Stimulated activated naive CD4-positive, alpha-beta T cell treated with Interleukin-2 at 50 U/mL for 16 hours (primary cell): ENCODE data around the gene GPR35.

Experiments used
- DNase-seq: peaks from one replicate; lab custom pipeline; 2025; lab: John Stamatoyannopoulos, UW

GPR35 gene

DNA sequence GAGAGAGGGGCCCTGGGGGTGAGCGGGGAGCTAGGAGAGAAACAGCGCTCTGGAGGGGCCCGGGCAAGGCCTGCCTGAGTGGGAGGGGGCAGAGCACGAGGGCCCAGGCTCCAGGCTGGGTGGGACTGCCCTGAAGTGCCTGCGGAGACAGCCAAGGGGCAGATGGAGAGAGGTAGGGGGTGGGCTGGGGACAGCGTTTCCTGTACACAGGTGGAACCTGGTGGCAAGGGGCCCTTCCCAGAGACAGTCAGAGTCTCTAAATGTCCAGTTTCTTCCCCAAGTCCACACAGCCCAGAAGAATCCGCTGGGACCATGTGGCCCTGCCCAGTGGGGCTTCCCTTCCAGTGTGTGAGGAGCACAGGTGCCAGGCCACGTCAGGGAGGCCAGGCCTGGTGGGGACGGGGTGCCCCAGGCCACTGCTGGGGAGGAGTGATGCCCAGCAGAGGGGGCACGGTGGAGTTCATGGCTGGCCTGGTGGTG, 1.7 kb upstream of the GPR35 start:
- no peak for DNase-seq

DNA sequence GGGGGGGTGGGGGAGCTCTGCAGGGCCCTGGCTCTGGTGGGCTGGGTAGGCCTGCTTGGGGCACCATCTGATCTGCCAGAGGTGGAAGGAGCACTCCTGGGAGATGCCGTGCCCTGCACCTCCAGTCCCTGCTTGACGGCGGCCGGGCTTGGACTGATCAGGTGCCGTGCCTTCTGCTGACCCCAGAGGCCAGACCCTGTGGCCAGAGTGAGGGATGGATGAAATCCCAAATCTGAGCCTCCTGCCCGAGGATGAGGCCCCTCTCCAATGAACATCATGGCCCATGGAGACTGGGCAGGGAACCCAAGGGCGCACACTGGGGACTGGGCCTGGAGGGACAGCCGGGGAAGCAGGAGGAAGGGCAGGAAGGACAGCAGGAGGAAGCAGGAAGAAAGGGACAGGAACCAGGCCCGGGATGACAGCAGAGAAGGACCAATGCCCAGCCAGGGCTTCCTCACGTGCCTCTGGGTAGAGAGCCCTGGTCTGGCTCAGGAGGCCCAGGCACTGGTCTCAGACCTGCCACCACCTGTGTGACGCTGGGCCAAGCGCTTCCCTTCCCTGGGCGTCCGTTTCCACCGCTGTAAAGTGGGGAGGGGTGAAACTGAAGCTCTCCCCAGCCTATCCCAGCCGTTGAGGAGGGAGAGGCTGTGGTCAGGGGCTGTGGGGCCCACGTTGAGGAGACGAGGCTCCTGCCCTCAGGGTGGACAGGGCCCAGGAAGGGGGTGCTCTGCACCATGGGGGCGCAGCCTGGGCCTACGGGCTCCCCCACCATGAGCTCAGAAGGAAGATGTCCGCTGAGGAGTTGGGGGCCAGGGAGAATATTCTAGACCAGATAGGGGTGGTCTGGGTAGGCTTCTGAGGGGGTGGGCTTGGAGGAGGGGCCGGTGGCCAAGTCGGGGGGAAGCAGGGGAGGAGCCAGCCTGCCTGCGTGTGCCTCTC, 1.0 kb upstream of the GPR35 start:
- DNase-seq: no peak

DNA sequence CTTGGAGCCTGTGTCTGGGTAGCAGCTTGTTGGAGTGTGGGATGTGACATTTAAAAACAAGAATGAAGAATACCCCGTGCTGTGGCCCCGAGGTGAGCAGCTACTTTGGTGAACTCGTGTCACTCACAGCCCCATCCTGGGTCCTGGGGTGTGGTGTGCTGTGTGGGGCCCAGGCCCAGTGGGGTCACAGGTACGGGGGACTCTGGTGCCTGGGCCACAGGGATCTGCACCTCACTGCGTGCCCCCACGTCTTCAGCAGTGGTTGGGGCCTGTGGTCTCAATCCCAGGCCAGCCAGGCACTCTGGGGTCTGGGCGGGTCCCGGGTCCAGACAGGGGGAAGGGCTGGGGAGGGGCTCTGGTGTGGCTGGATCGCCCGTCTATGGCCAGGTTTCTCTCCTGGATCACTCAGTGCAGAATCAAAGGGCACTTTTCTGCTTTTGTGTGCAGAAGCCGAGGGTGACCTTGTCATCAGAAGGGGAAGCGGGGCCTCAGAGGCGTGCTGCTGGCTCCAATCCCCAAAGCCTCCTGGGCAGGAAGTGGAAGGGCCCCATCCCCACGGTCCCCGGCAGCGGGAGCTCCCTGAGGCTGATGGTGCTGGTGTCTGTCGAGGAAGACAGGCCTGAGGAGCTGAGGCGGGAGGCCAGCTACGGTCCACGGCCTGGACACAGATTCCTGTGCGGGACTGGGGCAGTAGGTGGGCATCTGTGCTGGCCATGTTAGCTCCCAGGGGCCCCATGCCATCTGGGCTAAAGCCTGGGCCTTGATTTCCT, 1.4 kb downstream of the GPR35 start:
- no peak for DNase-seq

DNA sequence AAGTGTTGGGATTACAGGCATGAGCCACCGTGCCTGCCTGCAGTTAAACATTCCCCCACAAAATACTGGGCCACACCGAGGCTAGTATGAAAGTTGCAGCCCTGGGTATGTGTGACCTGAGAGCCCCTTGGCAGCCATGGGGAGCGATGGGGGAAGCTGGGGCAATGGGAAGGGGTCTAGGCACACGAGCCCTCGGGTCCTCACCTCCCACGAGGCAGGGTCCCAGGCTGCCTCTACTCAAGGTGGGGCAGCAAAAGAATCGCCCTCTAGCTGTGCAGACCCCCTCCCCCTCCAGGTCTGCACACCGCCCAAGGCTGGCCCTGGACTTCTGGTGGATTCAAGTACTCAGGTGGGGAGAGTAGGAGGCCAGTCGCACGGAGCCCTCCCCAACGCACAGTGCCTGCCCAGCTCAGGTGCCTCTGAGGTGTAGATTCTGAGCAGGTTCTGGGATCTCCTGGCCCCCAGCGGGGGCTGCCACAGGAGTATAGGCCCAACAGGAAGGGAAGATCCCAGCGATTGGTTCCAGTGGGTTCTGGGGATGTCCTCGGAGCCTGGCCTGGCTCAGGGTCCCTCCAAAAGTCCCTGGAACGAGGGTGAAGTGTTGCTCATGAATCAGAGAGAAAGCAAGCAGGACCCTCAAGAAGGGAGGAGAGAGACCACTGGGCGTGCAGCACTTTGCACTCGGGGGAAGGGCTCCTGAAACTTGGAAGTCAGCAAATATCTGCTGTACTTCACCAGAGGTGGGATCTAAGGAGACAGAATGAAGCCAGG, 2.6 kb downstream of the GPR35 start:
- no peak for DNase-seq

DNA sequence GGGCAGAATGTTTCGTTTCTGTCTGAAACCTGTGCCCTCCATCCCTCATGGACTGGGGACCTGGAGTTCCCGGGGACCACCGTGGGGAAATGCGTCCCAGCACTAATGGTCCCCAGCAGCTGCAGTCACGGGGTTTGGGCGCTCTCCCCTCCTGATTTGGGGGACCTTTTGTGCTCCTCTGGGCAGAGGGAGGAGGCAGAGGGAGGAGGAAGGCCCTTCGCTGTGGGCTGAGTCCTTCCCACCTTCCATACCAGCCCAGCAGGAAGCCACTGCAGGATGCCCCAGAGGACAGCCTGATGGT, 3.2 kb downstream of the GPR35 start:
- no peak for DNase-seq

DNA sequence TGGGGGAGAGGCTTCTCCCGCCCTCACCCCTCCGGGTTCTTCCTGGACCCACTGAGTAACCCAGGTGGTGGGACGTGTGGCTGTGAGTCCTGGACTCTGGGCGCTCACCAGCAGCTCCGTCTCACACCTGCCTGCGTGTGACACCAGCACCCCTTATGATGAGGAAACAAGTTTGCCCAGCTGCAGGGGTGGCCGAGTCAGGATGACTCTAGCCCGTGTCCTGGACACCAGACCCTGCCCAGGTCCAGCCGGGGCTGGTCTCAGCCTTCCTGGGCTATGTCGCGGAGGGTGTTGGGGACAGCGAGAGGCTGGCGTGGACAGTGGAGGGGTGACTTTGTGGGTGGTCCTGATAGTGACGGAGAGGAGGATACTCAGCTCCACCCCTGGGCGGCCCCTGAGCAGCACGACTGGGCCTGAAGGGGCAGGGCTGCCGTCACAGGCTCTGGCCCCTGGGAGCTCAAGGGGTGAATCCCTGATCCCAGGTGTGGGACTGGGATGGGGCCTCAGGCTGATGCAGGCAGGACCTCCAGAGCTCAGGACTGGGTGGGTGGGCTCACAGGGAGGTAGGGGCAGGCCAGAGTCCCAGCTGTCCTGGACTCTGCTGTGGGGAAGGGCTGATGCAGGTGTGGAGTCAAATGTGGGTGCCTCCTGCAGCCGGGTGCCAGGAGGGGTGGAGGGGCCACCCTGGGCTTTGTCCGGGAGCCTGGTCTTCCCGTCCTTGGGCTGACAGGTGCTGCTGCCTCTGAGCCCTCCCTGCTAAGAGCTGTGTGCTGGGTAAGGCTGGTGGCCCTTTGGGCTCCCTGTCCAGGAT, 3.7 kb downstream of the GPR35 start:
- DNase-seq: no peak

DNA sequence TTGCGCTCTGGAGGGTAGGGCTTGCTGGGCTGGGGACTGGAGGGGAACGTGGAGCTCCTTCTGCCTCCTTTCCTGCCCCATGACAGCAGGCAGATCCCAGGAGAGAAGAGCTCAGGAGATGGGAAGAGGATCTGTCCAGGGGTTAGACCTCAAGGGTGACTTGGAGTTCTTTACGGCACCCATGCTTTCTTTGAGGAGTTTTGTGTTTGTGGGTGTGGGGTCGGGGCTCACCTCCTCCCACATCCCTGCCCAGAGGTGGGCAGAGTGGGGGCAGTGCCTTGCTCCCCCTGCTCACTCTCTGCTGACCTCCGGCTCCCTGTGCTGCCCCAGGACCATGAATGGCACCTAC, 4.3 kb downstream of the GPR35 start:
- no peak for DNase-seq

DNA sequence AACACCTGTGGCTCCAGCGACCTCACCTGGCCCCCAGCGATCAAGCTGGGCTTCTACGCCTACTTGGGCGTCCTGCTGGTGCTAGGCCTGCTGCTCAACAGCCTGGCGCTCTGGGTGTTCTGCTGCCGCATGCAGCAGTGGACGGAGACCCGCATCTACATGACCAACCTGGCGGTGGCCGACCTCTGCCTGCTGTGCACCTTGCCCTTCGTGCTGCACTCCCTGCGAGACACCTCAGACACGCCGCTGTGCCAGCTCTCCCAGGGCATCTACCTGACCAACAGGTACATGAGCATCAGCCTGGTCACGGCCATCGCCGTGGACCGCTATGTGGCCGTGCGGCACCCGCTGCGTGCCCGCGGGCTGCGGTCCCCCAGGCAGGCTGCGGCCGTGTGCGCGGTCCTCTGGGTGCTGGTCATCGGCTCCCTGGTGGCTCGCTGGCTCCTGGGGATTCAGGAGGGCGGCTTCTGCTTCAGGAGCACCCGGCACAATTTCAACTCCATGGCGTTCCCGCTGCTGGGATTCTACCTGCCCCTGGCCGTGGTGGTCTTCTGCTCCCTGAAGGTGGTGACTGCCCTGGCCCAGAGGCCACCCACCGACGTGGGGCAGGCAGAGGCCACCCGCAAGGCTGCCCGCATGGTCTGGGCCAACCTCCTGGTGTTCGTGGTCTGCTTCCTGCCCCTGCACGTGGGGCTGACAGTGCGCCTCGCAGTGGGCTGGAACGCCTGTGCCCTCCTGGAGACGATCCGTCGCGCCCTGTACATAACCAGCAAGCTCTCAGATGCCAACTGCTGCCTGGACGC, 4.9 kb downstream of the GPR35 start:
- DNase-seq: no peak

DNA sequence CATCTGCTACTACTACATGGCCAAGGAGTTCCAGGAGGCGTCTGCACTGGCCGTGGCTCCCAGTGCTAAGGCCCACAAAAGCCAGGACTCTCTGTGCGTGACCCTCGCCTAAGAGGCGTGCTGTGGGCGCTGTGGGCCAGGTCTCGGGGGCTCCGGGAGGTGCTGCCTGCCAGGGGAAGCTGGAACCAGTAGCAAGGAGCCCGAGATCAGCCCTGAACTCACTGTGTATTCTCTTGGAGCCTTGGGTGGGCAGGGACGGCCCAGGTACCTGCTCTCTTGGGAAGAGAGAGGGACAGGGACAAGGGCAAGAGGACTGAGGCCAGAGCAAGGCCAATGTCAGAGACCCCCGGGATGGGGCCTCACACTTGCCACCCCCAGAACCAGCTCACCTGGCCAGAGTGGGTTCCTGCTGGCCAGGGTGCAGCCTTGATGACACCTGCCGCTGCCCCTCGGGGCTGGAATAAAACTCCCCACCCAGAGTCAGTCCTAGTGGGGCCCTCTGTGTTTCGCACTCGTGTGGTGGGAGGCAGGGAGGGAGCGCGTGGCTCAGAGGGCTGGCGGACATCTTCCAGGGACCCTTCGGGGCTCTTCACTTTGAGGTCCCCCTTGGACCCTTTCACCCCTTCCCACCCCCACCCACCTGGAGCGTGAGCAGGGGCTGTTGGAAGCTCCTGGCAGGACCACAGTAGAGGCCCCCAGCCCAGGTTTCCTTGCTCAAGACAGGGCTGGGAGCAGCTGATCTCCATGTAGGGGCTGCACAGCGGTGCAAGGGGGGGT, 5.7 kb downstream of the GPR35 start:
- DNase-seq: no peak

DNA sequence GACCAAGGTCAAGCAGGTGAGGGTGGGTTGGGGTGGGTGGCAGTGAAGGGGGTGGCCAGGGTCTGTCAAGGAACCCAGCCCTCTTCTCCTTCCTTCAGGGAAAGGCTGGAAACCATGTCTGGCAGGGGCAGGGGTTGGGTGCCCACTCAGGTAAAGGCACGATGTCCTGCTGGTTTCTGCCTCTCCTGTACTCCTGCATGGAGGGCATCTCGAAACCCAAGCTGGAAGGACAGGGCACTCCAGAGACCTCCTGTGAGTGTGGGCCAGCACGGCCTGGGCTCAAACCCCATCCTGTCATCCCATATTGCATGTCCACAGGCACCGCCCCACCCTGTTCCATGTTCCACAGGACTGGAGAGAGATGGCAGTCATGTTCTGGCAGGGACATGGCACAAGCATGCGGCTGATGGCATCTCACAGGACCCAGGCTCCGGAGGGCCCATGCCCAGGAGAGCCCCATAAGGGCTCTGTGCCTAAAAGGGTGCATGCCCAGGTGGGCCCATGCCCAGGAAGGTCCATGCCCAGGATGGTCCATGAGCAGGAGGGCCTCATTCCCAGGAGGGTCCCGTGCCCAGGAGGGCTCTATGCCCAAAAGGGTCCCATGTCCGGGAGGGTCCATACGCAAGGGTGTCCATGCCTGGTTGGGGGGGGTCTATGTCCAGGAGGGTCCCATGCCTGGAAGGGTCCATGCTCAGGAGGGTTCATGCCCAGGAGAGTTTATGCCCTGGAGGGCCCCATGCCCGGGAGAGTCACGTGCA, 6.4 kb downstream of the GPR35 start:
- no peak for DNase-seq

DNA sequence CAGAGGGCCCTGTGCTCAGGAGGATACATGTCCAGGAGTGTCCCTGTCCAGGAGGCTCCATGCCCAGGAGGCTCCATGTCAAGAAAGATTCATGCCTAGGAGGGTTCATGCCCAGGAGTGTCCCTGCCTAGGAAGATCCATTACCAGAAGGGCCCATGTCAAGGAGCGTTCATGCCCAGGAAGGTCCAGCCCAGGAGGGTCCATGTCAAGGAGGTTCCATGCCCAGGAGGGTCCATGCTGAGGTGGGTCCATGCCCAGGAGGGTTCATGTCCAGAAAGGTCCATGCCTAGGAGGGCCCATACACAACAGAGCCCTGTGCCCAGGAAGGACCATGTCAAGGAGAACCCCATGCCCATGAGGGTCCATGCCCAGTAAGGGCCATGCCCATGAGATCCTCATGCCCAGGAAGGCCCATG, 7.0 kb downstream of the GPR35 start:
- DNase-seq: no peak

DNA sequence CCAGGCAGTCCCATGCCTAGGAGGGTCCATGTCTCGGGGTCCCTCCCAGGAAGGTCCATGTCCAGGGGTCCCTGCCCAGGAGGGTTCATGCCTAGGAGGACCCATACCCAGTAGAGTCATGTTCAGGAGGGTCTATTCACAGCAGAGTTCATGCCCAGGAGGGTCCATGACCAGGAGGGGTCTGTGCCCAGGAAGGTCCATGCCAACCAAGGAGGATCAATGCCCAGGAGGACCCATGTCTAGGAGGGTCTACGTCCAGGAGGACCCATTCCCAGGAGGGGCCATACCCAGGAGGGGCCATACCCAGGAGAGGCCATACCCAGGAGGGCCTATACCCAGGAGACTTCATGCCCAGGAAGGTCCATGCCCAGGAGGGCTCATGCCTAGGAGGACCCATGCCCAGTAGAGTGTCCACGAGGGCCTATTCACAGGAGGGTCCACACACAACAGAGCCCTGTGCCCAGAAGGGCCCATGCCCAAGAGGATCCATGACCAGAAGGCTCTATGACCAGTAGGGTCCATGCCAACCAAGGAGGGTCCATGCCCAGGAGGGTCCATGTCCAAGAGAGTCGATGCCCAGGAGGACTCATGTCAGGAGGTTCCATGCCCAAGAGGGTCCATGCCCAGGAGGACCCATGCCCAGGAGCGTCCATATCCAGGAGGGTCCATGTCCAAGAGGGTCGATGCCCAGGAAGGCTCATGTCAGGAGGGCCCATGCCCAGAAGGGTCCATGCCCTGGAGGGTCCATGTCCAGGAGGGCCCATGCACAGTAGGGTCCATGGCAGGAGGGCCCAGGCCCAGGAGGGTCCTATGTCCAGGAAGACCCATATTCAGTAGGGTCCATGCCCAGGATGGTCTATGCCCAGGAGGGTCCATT, 10.1 kb downstream of the GPR35 start:
- DNase-seq: no peak

DNA sequence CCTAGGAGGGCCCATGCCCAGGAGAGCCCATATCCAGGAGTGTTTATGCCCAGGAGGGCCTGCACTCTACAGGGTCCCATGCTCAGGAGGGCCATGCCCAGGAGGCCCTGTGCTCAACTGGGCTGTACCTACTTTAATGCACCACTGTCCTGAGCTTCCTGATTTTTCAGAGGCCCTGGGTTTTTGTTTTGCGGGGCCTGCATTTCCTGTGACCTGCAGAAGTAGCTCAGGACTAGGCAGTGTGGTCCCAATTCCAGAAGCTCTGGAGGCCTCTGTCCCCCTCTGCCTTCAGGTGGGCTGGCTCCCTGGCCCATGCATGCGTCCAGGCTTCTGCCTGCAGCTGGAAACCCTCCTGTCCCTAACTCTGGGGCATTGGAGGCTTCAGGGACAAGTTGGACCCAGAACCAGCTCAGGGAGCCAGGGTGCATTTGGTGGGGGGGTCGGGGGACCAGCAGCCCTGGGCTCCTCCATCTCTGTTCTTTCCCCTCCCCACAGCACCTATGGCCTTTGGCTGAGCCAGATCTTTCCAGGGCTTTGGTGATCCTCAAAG, 10.8 kb downstream of the GPR35 start:
- no peak for DNase-seq

DNA sequence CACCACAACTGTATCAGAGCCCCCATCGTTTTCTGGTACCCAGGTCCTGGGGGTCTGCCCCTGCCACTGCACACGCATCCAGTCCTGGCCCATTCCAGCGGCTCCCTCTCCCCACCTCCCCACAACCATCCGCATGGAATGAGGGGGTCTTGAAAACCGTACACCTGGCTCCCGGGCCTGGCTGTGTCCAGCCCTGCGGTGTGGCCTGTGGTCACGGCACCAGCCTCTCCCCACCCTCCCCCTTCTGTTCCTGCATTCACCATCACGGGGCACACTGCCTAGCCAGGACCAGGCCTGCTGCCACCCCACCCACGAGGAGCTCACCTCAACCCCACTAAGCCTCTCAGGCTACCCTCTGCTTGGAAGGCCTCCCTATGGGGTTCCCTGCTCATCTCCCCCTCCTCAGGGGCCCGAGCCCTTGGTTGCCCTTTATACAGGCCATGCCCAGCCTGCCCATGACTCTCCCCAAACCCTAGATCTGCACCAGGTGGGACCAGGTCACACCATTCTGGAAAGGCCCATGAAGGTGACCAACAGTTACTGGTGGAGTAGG, 11.4 kb downstream of the GPR35 start:
- DNase-seq: no peak

DNA sequence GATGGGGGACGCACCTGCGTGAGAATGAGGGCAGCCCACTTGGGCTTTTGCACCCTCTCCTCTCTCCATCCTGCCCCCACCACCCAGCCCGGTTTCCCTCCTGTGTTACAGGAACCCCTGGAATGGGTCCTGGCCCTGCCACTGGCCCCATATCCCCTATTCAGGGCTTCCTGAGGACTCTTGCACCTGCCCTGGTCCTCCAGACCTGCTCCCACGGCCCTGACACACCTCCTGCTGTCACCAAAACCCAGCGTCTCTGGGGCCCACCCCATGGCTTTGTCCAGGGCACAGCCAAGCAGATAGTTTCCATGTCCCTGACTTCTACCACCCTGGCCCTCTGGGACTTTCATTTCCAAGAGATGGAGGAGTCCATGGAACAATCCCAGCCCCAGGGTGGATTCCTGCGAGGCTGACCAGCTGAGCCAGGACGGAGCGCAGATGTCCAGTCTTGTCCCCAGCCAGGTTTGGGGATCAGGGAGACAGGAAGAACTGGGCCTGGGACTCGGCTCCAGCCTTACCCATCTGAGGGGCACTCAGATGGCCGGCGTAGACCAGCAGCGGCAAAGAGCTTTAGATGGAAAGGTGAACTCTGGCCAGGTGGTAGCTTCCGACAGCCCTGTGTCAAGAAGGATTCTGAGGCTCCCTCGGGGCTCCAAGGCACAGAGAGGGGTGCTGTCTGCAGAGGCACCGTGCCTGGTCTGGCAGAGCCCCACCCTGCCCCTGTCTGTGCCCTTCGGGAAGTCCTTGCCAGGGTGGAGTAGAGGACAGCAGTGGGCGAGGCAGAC, 12.0 kb downstream of the GPR35 start:
- DNase-seq: no peak

DNA sequence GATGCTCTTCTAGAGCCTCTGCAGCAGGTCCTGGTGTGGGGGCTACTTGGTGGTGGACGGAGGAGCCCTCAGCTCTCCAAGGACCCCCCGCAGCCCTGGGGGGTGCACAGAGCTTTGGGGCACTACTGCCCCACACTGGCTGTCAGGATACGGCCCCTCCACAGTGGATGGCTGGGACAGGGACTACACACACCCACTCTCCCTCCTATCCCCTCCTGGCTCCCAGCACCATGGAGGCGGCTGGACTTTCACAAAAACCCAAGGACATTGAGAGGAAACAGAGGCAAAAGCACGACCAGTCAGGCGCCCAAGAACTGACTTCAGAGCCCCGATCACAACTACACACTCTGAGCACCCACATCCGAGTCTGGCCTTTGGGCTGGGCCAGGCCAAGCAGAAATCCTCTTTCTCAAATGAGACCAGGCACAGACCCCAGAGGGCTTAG, 12.6 kb downstream of the GPR35 start:
- no peak for DNase-seq
